GOT3 (cell line): ENCODE data around the gene HLCS.

Source experiments
- DNase-seq: peaks from one replicate; lab custom pipeline; 2025; ENCODE audit warnings: mixed read lengths; lab: John Stamatoyannopoulos, UW

Gene HLCS

DNA sequence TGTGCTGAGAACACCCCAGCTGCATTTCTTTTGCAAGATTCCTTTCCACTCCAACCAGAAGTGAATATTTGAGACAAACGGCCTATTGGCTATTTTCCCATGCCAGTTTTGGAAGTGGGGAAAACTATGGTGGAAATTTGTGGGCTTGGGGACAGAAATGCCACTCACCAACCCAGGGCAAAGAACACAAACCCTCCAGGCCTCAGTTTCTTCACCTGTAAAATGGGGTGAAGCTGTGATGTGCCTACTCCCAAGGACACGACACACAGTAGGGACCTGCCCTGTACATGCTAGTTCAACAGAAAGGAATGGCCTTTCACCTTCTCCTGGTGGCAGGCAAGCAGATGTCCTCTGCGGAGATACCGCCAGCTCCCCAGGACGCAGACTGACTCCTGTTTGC, 221.0 kb downstream of the HLCS start:
- no peak for DNase-seq

DNA sequence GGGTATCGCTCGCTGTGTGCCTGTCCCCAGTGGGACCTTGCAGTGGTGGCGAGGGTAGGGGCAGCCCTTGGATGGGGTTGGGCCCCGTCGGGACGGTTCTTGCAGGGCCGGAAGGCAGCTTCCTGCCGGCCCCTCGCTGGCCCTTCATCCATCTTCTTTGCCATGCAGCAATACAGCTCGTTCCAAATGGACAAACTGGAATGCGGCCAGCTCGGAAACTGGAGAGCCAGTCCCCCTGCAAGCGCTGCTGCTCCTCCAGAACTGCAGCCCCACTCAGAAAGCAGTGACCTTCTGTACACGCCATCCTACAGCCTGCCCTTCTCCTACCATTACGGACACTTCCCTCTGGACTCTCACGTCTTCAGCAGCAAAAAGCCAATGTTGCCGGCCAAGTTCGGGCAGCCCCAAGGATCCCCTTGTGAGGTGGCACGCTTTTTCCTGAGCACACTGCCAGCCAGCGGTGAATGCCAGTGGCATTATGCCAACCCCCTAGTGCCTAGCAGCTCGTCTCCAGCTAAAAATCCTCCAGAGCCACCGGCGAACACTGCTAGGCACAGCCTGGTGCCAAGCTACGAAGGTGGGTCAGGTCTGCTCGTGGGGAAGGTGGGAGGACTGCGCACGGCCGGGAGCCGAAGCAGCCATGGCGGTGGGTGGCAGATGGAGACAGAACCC, 221.8 kb downstream of the HLCS start:
- DNase-seq, result no peak

DNA sequence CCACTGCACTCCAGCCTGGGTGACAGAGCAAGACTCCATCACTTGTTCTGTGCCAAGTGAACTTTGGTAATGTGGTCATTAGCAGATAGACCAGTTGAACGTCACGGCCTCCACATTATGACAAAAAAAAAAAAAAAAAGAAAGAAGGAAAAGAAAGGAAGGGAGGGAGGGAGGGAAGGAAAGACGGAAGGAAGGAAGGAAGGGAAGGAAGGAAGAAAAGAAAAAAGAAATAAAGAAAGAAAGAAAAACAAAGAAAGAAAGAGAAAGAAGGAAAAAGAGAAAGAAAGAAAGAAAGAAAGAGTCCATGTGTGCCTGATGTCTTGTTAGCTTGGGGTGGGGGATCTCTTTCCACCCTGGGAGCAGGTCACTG, 222.3 kb downstream of the HLCS start:
- DNase-seq, result no peak

DNA sequence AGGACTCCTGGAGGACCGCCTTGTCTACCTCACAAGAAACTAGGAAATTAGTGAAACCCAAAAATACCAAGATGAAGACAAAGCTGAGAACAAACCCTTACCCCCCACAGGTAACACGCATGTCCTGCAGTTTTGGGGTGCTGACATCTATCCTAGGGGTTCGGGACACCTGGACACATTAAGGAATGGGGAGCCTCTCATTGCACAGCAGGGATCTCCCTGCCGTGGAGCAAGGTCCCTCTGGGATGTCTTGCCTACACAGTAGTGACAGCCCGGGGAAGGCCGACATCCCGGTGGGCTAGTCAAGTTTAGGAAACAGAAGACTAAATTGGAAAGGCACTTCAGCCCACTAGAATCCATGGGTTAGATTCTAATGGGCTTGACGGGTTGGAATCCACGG, 223.0 kb downstream of the HLCS start:
- DNase-seq, result no peak

DNA sequence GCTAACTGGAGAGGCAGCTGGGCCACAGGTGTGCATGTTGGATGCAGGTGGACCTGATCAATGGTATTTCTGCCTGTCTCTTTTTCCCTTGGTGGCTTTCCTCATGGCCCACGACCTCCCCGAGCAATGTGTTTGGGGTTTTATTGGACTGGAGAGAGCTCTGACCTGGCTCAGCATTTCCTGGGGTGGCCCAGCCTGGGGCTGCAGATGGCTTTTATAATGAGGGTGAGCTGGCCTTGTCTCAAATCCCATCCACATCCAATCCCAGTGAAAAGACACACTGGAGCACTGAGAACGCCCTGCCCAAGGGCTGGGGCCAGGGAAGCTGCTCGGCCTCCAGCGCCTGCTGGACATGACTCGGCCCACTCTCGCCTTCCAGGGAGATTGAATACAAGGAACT, 223.5 kb downstream of the HLCS start:
- no peak for DNase-seq

DNA sequence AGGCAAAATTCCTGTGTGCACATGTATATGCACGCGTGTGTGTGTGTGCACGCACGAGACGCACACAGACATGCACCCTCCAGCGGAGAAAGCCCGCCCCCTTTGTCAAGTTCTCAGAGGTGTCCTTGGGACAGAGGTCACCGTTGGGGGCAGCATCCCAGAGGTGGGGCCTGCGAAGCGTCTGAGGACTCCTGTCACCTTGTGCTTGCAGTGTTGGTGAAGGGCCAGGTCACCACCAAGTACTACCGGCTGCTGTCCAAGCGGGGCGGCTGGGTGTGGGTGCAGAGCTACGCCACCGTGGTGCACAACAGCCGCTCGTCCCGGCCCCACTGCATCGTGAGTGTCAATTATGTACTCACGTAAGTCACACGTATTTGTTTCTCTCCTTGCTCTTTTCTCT, 225.0 kb downstream of the HLCS start:
- DNase-seq, result no peak

DNA sequence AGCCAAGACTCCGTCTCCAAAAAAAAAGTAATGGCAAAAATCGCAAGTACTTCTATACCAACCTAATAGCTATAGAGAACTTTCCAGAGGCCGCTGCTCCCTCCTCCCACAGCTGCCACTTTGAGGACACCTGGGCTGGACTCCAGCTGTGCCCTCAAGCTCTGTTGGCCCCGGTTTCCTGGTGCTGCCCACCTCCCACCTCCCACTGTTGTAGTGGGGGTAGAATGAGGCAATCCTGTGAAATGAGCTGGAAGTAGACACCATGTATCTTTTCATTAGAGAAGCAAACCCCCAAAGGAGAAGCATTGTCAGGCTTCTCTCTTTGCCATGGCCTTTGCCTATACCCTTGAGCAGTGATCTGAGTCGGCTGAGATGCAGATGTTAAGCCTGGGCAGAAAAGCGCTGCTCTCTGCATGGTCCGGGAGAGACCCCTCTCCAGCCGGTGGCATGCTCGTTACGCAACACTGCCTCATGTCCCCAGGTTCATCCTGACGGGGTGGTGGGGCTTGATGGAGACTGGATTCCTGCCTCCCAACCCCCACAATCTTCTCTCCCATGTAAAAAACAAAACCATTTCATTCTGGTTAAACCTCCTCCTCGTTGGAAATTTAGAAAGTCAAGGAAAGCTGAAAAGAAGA, 227.9 kb downstream of the HLCS start:
- DNase-seq, result no peak

DNA sequence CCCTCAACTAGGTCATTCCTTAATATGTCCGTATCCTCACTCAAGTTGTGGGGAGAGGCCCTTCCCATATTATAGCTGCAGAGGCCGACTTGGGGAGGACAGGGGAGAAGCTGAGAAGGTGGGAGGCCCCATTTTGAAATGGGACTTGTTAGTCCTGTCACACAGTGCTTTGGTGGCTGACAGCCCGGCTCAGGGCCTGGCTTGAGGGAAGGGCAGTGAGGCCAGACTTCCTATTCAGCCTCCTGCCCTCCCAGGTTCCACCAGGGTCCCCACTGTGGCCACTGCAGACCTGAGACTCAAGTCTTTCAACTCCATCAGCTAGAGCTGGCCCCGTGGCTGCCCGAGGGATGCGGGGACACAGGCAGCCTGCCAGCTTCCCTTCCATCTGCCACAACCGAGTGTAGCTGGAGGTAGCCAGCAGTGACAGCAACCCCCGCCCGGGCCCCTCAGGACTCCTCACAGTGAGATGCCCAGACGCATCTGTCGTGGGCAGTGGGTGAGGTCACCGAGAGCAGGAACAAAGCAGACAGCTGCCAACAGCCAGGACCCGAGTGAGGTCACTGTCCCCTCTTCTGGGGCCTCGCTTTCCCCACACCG, 230.6 kb downstream of the HLCS start:
- DNase-seq, result no peak

DNA sequence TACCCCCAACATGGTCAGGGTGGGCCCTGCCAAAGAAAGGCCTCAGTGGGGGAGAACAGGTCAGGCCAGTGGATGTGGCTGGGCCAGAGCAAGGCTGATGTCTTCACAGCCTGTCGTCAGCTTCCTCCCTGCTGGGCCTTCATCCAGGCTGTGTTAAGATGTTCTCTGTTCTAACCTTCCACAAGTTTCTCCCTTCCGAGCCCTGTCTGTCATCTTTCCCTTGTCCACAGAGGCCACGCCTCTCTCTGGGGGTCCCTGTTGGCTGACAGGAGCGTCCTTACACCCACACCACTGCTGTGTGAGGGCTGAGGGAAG, 231.3 kb downstream of the HLCS start:
- DNase-seq, result no peak

DNA sequence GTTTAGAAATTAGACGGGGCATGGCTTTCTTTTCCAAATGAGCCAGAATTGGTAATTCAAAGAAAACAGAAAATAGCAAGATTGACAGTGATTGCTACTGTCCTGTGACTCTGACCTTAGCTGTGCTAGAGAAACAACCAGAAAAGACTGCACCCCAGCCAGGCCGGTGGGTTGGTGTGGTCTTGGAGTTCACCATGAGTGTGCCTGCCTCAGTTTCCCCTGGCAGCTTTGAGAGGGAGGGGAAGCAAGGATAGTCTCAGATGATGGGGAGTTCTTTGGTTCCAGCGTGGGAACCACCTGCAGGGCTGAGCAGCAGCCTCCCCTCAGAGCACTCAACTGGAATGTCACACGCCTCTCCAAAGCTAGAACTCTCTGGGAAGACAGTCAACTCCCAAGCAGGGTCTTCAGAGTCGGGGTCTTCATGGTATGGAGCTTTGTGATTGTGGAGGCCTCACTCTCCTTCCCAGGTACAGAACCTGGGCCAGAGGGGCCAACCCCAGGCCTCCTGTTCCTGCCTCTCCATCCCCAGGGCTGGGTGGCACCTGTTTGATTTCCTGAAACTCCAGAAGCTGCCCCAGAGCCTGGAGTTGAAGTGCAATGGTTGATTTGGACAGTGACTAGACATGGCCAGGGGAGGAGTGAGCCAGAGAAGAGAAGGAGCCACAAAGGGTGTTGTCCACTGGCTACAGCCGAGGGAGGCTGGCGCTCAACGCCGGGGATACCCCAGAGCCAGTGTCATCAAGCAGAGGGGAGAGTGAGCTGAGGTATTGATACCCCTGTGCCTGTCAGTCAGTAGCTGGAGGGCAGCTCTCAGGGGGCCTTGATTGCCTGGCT, 231.9 kb downstream of the HLCS start:
- DNase-seq, result no peak

DNA sequence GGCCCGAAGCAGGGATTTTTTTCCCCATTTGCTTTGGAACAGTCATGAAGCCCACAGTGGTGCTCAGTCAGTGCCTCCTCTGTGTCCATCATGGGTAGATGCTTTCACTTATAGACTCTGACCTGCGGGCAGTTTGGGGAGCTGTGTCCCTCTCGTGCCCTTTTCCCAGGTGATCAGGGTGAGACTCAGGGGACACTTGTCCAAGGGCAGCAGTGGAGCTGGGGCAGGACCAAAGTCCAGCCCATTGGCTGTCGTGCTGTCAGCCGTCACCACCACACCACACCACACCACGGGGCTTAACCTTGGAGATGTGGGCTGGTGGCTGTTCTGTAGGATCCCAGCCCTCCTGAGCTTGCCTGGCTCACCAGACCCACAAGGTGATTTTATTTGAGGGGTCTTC, 232.6 kb downstream of the HLCS start:
- no peak for DNase-seq

DNA sequence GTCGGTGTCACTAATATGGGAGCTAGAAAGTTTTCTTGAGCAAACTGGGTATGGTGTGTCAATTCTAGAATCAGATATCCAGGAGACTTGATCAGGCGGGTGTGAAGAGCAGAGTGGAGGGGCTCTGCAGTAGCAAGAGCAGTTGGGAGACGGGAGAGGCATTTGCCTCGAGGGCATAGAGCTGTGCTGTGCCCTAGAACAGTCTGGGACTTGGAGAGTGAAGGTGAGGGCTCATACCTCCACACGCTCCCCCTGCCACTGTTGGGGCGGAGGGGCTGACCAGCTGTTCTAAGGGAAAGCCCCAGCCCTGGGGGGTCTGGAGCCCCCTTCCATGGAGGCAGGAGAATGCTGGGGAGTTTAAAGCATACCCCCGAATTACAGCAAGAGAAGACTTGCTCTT, 233.7 kb downstream of the HLCS start:
- no peak for DNase-seq

DNA sequence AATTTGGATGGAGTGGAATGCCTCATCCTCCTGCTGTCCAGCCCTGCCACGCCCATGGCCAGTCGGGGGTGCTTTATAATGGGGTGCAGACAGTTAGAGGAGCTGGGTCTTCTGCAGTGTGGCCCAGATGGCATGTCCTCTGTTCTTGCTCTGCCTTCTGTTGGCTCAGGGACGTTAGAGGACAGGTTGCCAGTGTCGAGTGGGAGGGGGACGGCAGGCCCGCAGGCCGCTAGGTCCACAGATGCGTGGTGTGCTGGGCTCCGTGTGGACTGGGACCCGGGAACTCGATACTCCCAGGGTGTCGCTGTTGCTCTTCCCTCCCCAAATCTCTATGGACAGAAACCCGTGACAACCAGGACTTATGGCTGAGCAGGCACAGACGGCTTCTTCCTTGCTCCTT, 234.3 kb downstream of the HLCS start:
- no peak for DNase-seq

DNA sequence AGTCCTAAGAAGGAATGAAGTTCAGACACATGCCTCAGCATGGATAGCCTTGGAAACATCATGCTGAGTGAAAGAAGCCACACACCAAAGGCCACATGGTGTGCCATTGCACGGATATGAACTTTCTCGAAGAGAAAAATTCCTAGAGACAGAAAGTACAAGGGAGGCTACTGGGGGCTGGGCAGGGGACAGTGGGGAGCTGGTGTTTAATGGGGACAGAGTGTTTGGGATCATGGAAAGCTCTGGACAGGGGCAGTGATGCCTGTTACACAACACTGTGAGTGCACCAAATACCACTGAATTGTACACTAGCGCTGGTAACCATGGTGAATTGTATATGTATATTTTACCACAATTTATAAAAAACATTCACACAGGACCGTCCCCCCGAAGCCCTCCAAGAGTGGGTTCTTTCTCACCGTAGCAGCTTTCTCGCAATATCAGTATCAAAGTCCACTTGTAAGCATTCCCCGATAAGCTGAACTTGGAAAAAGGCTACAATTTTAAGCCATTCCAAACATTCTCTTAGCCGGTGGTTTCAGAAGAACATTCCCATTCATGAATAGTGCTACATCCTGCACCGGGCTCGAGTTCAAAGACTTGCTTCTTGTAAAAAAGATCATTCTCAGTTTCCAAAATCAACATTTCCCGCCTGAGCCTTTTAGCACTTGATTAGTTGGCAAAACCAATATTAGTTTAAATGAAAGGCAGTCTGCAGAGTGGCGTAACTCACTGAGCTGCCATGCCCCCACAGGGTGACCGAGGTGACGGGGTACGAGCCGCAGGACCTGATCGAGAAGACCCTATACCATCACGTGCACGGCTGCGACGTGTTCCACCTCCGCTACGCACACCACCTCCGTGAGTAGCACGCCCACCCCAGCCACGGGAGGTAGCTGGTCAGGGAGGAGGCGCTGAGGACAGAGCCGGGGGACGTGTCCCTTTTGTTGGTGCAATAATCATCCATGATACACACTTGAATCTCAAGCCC, 235.9 kb downstream of the HLCS start:
- DNase-seq, result no peak

DNA sequence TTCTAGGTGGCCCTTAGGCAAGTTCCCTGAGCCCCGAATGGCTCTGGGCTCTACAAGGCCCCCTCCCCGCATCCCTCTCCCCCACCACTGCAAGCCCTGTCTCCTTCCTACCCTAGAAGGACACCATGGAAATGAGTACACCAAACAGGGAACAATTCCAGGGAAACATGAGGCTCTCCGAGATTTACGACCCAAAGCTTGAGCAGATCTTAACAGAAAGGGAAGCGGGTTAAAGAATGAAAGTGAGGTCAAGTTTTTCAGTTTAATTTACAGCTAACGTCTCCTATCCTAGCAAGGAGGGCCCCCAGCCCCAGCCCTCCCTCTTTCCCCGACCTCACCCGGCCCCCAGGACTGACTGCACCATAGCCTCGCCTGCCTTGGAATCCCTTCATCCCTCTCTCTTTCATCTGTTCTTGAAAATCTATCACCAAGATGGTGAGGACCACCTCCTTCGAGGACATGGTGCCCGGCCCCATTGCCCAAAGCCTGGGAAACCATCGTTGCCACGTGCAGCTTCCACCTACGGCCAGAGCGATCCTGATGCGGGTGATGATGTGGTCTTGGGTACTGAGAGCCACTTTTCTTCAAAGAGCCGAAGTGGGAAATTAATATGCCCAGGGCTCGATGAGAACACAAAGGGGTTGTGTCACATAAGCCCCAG, 237.0 kb downstream of the HLCS start:
- DNase-seq, result no peak

DNA sequence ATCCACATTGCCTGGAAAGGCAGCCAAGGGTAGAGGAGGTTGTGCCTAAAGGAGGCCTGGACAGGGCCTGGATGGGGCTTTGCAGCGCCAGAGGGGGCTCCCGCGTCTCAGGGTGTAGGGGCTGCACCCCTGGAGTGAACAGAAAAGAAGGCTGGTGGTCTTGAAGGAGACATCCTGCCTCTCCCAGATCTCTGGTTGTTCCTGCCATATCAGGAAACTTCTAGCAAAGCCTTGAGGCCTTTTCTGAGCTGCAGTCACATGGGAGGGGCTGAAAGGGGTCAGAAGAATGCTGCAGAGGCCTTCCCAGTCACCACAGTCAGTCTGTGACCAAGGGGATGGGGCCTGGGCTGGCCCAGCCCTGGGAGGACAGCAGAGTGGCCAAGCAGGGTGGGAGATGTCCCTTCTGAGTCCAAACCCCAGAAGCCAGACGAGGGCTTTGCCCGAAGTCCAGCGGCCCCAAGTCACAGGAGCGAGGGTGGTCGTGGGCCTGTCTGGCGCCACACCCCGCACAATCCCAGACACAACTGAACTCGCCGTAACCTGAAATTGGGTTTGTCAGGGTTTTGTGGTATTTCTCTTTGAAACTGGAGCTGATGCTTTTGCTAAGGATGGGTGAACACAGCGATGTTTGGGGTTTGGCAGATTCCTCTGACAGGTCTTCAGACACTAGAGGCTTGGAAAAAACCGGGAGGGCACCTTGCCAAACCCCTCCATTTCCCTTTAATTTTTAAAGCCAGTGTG, 237.9 kb downstream of the HLCS start:
- no peak for DNase-seq

DNA sequence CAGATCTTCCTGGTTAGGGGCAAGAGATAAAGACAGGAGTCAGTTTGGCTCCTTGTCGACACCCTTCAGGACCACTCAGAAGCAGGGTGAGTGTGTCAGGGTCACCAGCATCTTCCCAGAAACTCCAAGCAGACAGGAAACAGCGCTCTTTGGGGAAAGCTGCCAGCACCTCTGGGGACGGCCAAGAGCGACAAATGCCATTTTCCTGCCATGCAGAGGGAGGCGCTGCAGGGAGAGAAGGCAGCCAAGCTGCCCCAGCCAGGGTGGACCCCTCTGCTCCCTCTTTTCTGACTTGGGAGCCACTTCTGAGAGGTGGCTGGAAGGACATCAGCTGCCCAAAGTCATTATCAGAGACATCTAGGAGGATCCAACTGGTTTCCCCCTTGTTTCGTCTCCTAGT, 238.6 kb downstream of the HLCS start:
- no peak for DNase-seq

DNA sequence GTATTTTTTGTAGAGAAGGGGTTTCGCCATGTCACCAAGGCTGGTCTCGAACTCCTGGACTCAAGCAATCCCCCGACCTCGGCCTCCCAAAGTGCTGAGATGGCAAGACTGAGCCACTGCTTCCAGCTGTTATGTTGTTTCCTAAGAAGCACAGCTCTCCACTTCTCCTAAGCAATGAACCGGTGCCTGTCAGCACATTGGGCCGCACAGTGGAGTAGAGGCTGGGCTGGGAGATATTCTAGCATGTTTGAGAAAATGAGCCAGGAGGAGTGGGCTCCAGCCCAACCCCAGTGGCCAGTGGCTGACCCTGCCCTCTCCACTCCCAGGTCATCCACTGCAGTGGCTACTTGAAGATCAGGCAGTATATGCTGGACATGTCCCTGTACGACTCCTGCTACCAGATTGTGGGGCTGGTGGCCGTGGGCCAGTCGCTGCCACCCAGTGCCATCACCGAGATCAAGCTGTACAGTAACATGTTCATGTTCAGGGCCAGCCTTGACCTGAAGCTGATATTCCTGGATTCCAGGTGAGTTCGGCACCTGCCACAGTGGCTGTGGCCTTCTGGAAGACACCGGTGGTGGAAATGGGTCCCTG, 240.6 kb downstream of the HLCS start:
- no peak for DNase-seq

DNA sequence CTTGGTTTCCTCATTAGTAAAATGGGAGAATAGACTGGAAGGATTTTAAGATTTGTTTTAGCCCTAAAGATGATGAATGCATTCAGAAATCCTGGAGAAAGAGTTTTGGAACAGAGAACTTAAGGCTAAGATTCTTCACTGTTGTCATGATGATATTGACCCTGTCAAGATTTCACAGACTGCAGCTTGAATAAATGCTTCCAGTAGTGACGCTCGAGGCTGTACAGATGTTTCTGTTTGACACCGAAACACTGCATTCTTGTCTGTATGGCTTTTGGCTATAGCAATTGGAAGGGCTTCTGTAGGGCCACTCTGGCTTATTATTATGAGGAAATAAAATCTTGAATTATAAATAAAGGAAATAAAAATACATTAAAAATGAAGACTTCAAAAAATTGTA, 241.8 kb downstream of the HLCS start:
- no peak for DNase-seq

DNA sequence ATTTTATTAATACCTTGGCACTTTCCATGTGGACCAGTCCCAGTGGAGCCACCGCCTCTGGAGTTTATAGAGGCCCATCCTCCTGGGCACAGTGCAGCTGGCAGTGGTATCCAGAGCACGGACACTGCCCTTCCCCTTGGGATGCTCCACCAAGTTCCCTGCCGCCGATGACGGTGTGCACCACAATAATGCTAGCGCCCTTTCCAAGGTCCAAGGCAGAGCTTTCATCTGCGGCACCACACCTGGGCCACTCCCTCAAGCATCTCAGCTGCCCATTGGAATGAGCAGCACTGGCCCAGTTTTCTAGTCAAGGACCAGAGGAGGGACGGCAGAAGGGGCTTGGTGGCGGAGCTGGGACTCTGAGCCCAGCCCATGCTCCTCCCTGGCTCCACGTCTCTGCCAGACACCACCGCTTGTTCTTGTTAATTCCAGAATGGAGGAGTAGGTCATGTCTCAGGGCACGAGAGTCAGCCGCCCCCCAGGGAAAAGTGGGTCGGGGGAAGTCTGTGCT, 243.0 kb downstream of the HLCS start:
- no peak for DNase-seq
